ENCODE data around the gene PDE4DIP.
"Not testable (repeated sequence)": the region's sequence is repeated elsewhere in the genome, so short reads cannot be mapped to it uniquely, and the experiment has no call there.

GRCh38 chr1:148975453-148975852 lies 131.2 kb downstream of the PDE4DIP start:
- not testable (repeated sequence) for TF ChIP-seq CTCF (IDR thresholded peaks at IDR 0.05; ENCODE audit: insufficient read depth, low read length, poor library complexity, severe bottlenecking); EZH2phosphoT487 (conservative IDR thresholded peaks at IDR 0.05; ENCODE audit: low read length)

All from SU-DHL-6 (cell line).